GM23338 (cell line): ENCODE data around the gene MAS1L. TPM values are rescaled to one million over a fixed set of nuclear protein-coding genes. Genes with fewer than 3 reads are reported as not detected.

Source experiments
- ATAC-seq: fragments of 200-7000 bp; cut with Tn5 transposase; 3 replicates; pipeline ENCODE4 v1.9.1; 2020
- DNase-seq: peaks from one replicate; pipeline ENCODE4 v3.0.0-alpha.2; 2015; ENCODE audit warnings: low spot score
- H2AFZ ChIP-seq: fragments of 200-600 bp; sonication (generic); 2 replicates; pipeline ENCODE4 v1.8.0; 2016; ENCODE audit warnings: antibody characterized with exemption, mild to moderate bottlenecking, moderate library complexity
- H3F3A ChIP-seq: fragments of 200-600 bp; sonication (generic); replicated peaks from 2 replicates; pipeline ENCODE4 v1.8.0; 2017; ENCODE audit warnings: antibody characterized with exemption, mixed run types, low read depth
- H3K27ac ChIP-seq: fragments of 200-600 bp; sonication (generic); 2 replicates; pipeline ENCODE4 v1.6.1; 2016; ENCODE audit warnings: low read depth
- H3K27me3 ChIP-seq: fragments of 200-600 bp; sonication (generic); 2 replicates; pipeline ENCODE4 v1.8.0; 2016; ENCODE audit warnings: mild to moderate bottlenecking, mixed run types, moderate library complexity; ENCODE audit not compliant: insufficient read depth
- H3K36me3 ChIP-seq: fragments of 200-600 bp; sonication (generic); 2 replicates; pipeline ENCODE4 v1.8.0; 2016; ENCODE audit warnings: mild to moderate bottlenecking; ENCODE audit not compliant: insufficient read depth
- H3K4me1 ChIP-seq: fragments of 200-600 bp; sonication (generic); 2 replicates; pipeline ENCODE4 v1.8.0; 2016; ENCODE audit warnings: mild to moderate bottlenecking, moderate library complexity; ENCODE audit not compliant: insufficient read depth
- H3K4me2 ChIP-seq: fragments of 200-600 bp; sonication (generic); 2 replicates; pipeline ENCODE4 v1.7.1; 2017; ENCODE audit warnings: mixed run types
- H3K4me3 ChIP-seq: fragments of 200-600 bp; sonication (generic); 2 replicates; pipeline ENCODE4 v1.6.1; 2016; ENCODE audit warnings: mixed run types
- H3K79me2 ChIP-seq: fragments of 200-600 bp; sonication (generic); replicated peaks from 2 replicates; pipeline ENCODE4 v1.8.0; 2017; ENCODE audit warnings: mild to moderate bottlenecking; ENCODE audit not compliant: insufficient read depth
- H3K9me2 ChIP-seq: fragments of 200-600 bp; sonication (generic); 2 replicates; pipeline ENCODE4 v1.8.0; 2017; ENCODE audit not compliant: insufficient read depth
- H4K20me1 ChIP-seq: fragments of 200-600 bp; sonication (generic); replicated peaks from 2 replicates; pipeline ENCODE4 v1.8.0; 2017; ENCODE audit warnings: mild to moderate bottlenecking; ENCODE audit not compliant: insufficient read depth
- H3K27ac Mint-ChIP-seq: 2 replicates; pipeline ENCODE4 v1.8.0; 2020; ENCODE audit warnings: inconsistent platforms, mild to moderate bottlenecking, moderate library complexity, mixed read lengths
- H3K27me3 Mint-ChIP-seq: 3 replicates; pipeline ENCODE4 v1.8.0; 2022; ENCODE audit warnings: low read depth, mild to moderate bottlenecking, moderate library complexity, mixed read lengths, inconsistent platforms; ENCODE audit not compliant: insufficient read depth, poor library complexity
- H3K36me3 Mint-ChIP-seq: 3 replicates; pipeline ENCODE4 v1.8.0; 2021; ENCODE audit warnings: low read depth, mild to moderate bottlenecking, inconsistent platforms, moderate library complexity, mixed read lengths
- H3K4me1 Mint-ChIP-seq: 3 replicates; pipeline ENCODE4 v1.8.0; 2020; ENCODE audit warnings: mild to moderate bottlenecking, inconsistent platforms, mixed read lengths
- H3K4me3 Mint-ChIP-seq: 3 replicates; pipeline ENCODE4 v1.8.0; 2021; ENCODE audit warnings: moderate library complexity, mild to moderate bottlenecking, inconsistent platforms, mixed read lengths
- H3K9me3 Mint-ChIP-seq: 3 replicates; pipeline ENCODE4 v1.8.0; 2020; ENCODE audit warnings: moderate library complexity, mild to moderate bottlenecking, inconsistent platforms, mixed read lengths
- EZH2 ChIP-seq: fragments of 200-600 bp; sonication (generic); IDR thresholded peaks from one replicate; pipeline ENCODE4 v1.8.0; 2017; ENCODE audit warnings: antibody characterized with exemption, mild to moderate bottlenecking, low read depth; ENCODE audit not compliant: unreplicated experiment
- EZH2phosphoT487 ChIP-seq: fragments of 200-600 bp; sonication (generic); IDR thresholded peaks from one replicate; pipeline ENCODE4 v1.8.1; 2018; ENCODE audit warnings: antibody characterized with exemption; ENCODE audit not compliant: unreplicated experiment
- JUNB ChIP-seq: IDR thresholded peaks from one replicate; pipeline ENCODE4 v1.6.1; 2016; ENCODE audit warnings: antibody characterized with exemption; ENCODE audit not compliant: unreplicated experiment
- NANOG ChIP-seq: IDR thresholded peaks from 2 replicates; pipeline ENCODE4 v1.6.1; 2016; ENCODE audit warnings: antibody characterized with exemption, borderline replicate concordance
- ZNF114 ChIP-seq: fragments of 250-450 bp; sonication (Bioruptor Pico); IDR thresholded peaks from 2 replicates; pipeline ENCODE4 v1.5.0; 2020; ENCODE audit warnings: mild to moderate bottlenecking, moderate library complexity
- ZNF331 ChIP-seq: fragments of 250-450 bp; sonication (Bioruptor Pico); IDR thresholded peaks from 2 replicates; pipeline ENCODE4 v1.5.0; 2020; ENCODE audit warnings: low read depth, mild to moderate bottlenecking, moderate library complexity
- polyA plus RNA-seq: library from polyadenylated mRNA; unstranded; fragments of >200 nt; fragmentation: Nextera tagmentation; extraction: Ambion mirVana; gene quantifications from 2 replicates; pipeline ENCODE4 v1.2.1, GENCODE V29; 2016
- total RNA-seq: library from RNA; depleted of rRNA; stranded (reverse); fragments of >200 nt; shearing (Covaris generic); gene quantifications from 2 replicates; pipeline ENCODE4 v1.2.3, GENCODE V29; 2014
- TF ChIP-seq, protein P1 (sequence below): IDR thresholded peaks from 2 replicates; pipeline ENCODE4 v1.6.1; 2016; ENCODE audit warnings: antibody characterized with exemption
- TF ChIP-seq, protein P2 (sequence below): fragments of 250-450 bp; sonication (Bioruptor Pico); IDR thresholded peaks from 2 replicates; pipeline ENCODE4 v1.5.0; 2020; ENCODE audit warnings: mild to moderate bottlenecking, moderate library complexity
- TF ChIP-seq, protein P3 (sequence below): IDR thresholded peaks from one replicate; pipeline ENCODE4 v1.6.1; 2018; ENCODE audit warnings: antibody characterized with exemption; ENCODE audit not compliant: unreplicated experiment

Gene MAS1L
- total and polyA plus RNA-seq, 2 experiments from 2014 or later, result not detected

DNA sequence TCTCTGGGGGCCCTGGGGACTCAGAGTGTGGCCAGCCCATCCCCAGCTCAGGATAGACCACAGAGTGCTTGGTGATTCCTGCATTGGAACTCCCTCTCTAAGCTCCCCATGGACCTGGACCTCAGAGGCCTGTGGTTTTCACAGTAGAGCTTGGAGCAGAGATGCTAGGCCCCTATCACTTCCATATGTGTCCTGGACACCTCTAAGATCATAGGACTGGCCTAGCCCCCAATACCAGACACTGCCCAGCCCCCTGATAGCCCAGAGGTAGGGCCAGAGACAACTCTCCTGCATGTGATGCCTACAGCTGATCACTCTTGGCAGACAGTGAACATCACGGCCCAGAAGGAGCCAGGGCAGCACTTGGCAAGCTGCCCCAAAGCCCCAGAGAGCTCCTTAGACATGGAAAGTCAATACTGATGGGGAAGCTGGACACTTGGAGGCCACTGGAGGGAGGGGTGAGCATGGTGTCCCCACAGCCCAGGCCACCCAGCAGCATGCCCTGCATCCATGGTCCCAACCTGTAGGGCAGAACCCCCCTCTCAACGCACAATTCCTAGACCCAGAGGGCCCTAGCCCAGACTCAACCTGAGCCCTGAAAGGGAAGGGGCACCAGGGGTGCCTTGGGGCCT, 44.7 kb upstream of the MAS1L start:
- Mint-ChIP-seq H3K27me3 (peaks cover 4% of the 10 kb centered on the region), H3K27ac (no peak overlapping the region), H3K4me3 (no peak overlapping the region), H3K4me1 (no peaks in the 10 kb centered on the region), H3K9me3 (no peaks in the 10 kb centered on the region; the same call in 1 of the 3 replicates), H3K36me3 (no peaks in the 10 kb centered on the region)
- no peak overlapping the region for H3K4me3 ChIP-seq
- 0 out of 2 replicates have a peak, but pooled peaks cover 5% of the 10 kb centered on the region for H3K9me2 ChIP-seq
- H3K36me3 ChIP-seq, result no peaks in the 10 kb centered on the region
- H3K4me2 ChIP-seq, result no peak overlapping the region
- H3K4me1 ChIP-seq, result no peaks in the 10 kb centered on the region
- no peaks in the 10 kb centered on the region for H3F3A ChIP-seq
- no peak overlapping the region for H3K27ac ChIP-seq
- ATAC-seq (no peak), DNase-seq (no peak)
- H4K20me1 ChIP-seq, result no peaks in the 10 kb centered on the region
- no peak overlapping the region for H2AFZ ChIP-seq
- H3K27me3 ChIP-seq, result no peaks in the 10 kb centered on the region
- TF ChIP-seq, protein P1, sequence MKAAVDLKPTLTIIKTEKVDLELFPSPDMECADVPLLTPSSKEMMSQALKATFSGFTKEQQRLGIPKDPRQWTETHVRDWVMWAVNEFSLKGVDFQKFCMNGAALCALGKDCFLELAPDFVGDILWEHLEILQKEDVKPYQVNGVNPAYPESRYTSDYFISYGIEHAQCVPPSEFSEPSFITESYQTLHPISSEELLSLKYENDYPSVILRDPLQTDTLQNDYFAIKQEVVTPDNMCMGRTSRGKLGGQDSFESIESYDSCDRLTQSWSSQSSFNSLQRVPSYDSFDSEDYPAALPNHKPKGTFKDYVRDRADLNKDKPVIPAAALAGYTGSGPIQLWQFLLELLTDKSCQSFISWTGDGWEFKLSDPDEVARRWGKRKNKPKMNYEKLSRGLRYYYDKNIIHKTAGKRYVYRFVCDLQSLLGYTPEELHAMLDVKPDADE, result no peak
- TF ChIP-seq EZH2phosphoT487 (no peak), ZNF114 (CRISPR knock-in tag) (no peak), NANOG (no peak), ZNF331 (CRISPR knock-in tag) (no peak), JUNB (no peak), EZH2 (no peak)
- TF ChIP-seq, protein P2, sequence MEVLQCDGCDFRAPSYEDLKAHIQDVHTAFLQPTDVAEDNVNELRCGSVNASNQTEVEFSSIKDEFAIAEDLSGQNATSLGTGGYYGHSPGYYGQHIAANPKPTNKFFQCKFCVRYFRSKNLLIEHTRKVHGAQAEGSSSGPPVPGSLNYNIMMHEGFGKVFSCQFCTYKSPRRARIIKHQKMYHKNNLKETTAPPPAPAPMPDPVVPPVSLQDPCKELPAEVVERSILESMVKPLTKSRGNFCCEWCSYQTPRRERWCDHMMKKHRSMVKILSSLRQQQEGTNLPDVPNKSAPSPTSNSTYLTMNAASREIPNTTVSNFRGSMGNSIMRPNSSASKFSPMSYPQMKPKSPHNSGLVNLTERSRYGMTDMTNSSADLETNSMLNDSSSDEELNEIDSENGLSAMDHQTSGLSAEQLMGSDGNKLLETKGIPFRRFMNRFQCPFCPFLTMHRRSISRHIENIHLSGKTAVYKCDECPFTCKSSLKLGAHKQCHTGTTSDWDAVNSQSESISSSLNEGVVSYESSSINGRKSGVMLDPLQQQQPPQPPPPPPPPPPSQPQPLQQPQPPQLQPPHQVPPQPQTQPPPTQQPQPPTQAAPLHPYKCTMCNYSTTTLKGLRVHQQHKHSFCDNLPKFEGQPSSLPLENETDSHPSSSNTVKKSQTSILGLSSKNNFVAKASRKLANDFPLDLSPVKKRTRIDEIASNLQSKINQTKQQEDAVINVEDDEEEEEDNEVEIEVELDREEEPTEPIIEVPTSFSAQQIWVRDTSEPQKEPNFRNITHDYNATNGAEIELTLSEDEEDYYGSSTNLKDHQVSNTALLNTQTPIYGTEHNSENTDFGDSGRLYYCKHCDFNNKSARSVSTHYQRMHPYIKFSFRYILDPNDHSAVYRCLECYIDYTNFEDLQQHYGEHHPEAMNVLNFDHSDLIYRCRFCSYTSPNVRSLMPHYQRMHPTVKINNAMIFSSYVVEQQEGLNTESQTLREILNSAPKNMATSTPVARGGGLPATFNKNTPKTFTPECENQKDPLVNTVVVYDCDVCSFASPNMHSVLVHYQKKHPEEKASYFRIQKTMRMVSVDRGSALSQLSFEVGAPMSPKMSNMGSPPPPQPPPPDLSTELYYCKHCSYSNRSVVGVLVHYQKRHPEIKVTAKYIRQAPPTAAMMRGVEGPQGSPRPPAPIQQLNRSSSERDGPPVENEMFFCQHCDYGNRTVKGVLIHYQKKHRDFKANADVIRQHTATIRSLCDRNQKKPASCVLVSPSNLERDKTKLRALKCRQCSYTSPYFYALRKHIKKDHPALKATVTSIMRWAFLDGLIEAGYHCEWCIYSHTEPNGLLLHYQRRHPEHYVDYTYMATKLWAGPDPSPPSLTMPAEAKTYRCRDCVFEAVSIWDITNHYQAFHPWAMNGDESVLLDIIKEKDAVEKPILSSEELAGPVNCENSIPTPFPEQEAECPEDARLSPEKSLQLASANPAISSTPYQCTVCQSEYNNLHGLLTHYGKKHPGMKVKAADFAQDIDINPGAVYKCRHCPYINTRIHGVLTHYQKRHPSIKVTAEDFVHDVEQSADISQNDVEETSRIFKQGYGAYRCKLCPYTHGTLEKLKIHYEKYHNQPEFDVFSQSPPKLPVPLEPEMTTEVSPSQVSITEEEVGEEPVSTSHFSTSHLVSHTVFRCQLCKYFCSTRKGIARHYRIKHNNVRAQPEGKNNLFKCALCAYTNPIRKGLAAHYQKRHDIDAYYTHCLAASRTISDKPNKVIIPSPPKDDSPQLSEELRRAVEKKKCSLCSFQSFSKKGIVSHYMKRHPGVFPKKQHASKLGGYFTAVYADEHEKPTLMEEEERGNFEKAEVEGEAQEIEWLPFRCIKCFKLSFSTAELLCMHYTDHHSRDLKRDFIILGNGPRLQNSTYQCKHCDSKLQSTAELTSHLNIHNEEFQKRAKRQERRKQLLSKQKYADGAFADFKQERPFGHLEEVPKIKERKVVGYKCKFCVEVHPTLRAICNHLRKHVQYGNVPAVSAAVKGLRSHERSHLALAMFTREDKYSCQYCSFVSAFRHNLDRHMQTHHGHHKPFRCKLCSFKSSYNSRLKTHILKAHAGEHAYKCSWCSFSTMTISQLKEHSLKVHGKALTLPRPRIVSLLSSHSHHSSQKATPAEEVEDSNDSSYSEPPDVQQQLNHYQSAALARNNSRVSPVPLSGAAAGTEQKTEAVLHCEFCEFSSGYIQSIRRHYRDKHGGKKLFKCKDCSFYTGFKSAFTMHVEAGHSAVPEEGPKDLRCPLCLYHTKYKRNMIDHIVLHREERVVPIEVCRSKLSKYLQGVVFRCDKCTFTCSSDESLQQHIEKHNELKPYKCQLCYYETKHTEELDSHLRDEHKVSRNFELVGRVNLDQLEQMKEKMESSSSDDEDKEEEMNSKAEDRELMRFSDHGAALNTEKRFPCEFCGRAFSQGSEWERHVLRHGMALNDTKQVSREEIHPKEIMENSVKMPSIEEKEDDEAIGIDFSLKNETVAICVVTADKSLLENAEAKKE, result no peak
- TF ChIP-seq, protein P3, sequence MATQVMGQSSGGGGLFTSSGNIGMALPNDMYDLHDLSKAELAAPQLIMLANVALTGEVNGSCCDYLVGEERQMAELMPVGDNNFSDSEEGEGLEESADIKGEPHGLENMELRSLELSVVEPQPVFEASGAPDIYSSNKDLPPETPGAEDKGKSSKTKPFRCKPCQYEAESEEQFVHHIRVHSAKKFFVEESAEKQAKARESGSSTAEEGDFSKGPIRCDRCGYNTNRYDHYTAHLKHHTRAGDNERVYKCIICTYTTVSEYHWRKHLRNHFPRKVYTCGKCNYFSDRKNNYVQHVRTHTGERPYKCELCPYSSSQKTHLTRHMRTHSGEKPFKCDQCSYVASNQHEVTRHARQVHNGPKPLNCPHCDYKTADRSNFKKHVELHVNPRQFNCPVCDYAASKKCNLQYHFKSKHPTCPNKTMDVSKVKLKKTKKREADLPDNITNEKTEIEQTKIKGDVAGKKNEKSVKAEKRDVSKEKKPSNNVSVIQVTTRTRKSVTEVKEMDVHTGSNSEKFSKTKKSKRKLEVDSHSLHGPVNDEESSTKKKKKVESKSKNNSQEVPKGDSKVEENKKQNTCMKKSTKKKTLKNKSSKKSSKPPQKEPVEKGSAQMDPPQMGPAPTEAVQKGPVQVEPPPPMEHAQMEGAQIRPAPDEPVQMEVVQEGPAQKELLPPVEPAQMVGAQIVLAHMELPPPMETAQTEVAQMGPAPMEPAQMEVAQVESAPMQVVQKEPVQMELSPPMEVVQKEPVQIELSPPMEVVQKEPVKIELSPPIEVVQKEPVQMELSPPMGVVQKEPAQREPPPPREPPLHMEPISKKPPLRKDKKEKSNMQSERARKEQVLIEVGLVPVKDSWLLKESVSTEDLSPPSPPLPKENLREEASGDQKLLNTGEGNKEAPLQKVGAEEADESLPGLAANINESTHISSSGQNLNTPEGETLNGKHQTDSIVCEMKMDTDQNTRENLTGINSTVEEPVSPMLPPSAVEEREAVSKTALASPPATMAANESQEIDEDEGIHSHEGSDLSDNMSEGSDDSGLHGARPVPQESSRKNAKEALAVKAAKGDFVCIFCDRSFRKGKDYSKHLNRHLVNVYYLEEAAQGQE, result no peak
- H3K79me2 ChIP-seq, result no peaks in the 10 kb centered on the region
